AG09309 (cell line): Measurements from ENCODE around the gene YTHDC1.

Source experiments
- DNase-seq: peaks from one replicate; pipeline ENCODE4 v3.0.0-alpha.2; 2010; ENCODE audit warnings: low read depth
- H3K4me3 ChIP-seq: 2 replicates; pipeline ENCODE4 v1.5.1; 2011; ENCODE audit warnings: mild to moderate bottlenecking, low read depth, low read length, moderate library complexity; ENCODE audit not compliant: control insufficient read depth
- CTCF ChIP-seq: IDR thresholded peaks from 2 replicates; pipeline ENCODE4 v1.5.1; 2011; ENCODE audit warnings: mild to moderate bottlenecking, low read depth, low read length, inconsistent platforms; ENCODE audit not compliant: insufficient read depth, control insufficient read depth; ENCODE audit errors: missing control alignments

The YTHDC1 gene

GRCh38 chr4:68272380-68272779 lies 77.5 kb downstream of the YTHDC1 start:
- no peak for DNase-seq
- no peak for TF ChIP-seq CTCF

GRCh38 chr4:68271851-68272357 lies 78.0 kb downstream of the YTHDC1 start:
- peak; percentile 37 for DNase-seq
- peak overlapping the region; percentile 34 for H3K4me3 ChIP-seq

More at GRCh38 chr4:68272380-68272779, 77.5 kb downstream of the YTHDC1 start:
- H3K4me3 ChIP-seq = peak overlapping the region; percentile 34

GRCh38 chr4:68267433-68267944 lies 82.4 kb downstream of the YTHDC1 start:
- TF ChIP-seq CTCF = no peak
- no peak for DNase-seq
- no peak overlapping the region for H3K4me3 ChIP-seq

More at GRCh38 chr4:68271851-68272357, 78.0 kb downstream of the YTHDC1 start:
- TF ChIP-seq CTCF = peak; percentile 48

- H3K4me3 ChIP-seq = no peak overlapping the region
- DNase-seq = no peak
- TF ChIP-seq CTCF = no peak
These were observed 84.9 kb downstream of the YTHDC1 start for GRCh38 chr4:68264875-68265565.
